Cardiac muscle cell (in vitro differentiated cells and primary cell): Measurements from ENCODE around the gene CPSF2. TPM values are rescaled to one million over a fixed set of nuclear protein-coding genes. Genes with fewer than 3 reads are reported as not detected.
"Not testable (repeated sequence)": the region's sequence is repeated elsewhere in the genome, so short reads cannot be mapped to it uniquely, and the experiment has no call there.

Experiments
- DNase-seq, 2 donors: peaks; one replicate each; pipeline versions ENCODE4 v3.0.0 to v3.0.0-alpha.2; 2010 to 2017; ENCODE audit warnings: low read depth in 1 of 2, low spot score in 1 of 2
- H3K27ac ChIP-seq: fragments of 200-600 bp; sonication (generic); 2 replicates; pipeline ENCODE4 v1.5.1; 2016
- H3K27me3 ChIP-seq: fragments of 200-600 bp; sonication (generic); 2 replicates; pipeline ENCODE4 v1.6.0; 2016; ENCODE audit warnings: control low read depth
- H3K36me3 ChIP-seq: fragments of 200-600 bp; sonication (generic); 2 replicates; pipeline ENCODE4 v1.5.1; 2016; ENCODE audit warnings: control low read depth
- H3K4me1 ChIP-seq: fragments of 200-600 bp; sonication (generic); 2 replicates; pipeline ENCODE4 v1.8.1; 2017; ENCODE audit warnings: low read depth, mild to moderate bottlenecking, mixed run types
- H3K4me3 ChIP-seq: fragments of 200-600 bp; sonication (generic); 2 replicates; pipeline ENCODE4 v1.5.1; 2016; ENCODE audit warnings: mild to moderate bottlenecking
- H3K9me3 ChIP-seq: fragments of 200-600 bp; sonication (generic); 2 replicates; pipeline ENCODE4 v1.5.1; 2017; ENCODE audit warnings: low read depth, mild to moderate bottlenecking, control low read depth
- CTCF ChIP-seq: IDR thresholded peaks from 2 replicates; pipeline ENCODE4 v1.5.1; 2012; ENCODE audit warnings: low read depth, mild to moderate bottlenecking, low read length
- polyA plus RNA-seq: library from polyadenylated mRNA; unstranded; fragments of >200 nt; fragmentation: Nextera tagmentation; extraction: Ambion mirVana; gene quantifications from 2 replicates; pipeline ENCODE4 v1.2.1, GENCODE V29; 2016
- total RNA-seq: library from RNA; depleted of rRNA; stranded (reverse); fragments of >200 nt; gene quantifications from 2 replicates; pipeline ENCODE4 v1.2.3, GENCODE V29; 2016

Gene CPSF2
- total and polyA plus RNA-seq, 2 experiments from 2014 or later, result 27.6 to 63.6 TPM

GRCh38 chr14:92204792-92205191, 83.0 kb downstream of the CPSF2 start:
- no peak overlapping the region for H3K4me3 ChIP-seq
- no peak for DNase-seq
- H3K27me3 ChIP-seq, result no peaks in the 10 kb centered on the region
- TF ChIP-seq CTCF, result no peak
- H3K9me3 ChIP-seq, result no peaks in the 10 kb centered on the region
- H3K4me1 ChIP-seq, result no peaks in the 10 kb centered on the region
- no peaks in the 10 kb centered on the region for H3K36me3 ChIP-seq
- no peak overlapping the region for H3K27ac ChIP-seq

- no peaks in the 10 kb centered on the region for H3K36me3 ChIP-seq
- DNase-seq, result no peak
- H3K27ac ChIP-seq, result no peak overlapping the region
These were observed 85.5 kb downstream of the CPSF2 start for GRCh38 chr14:92207012-92207927.

GRCh38 chr14:92207928-92208265, 86.1 kb downstream of the CPSF2 start:
- Histone ChIP-seq H3K27ac (no peak overlapping the region), H3K4me3 (no peak overlapping the region), H3K27me3 (no peaks in the 10 kb centered on the region), H3K36me3 (no peaks in the 10 kb centered on the region), H3K4me1 (no peaks in the 10 kb centered on the region), H3K9me3 (no peaks in the 10 kb centered on the region)
- no peak for TF ChIP-seq CTCF
- DNase-seq, result no peak

More at GRCh38 chr14:92207012-92207927, 85.5 kb downstream of the CPSF2 start:
- no peak overlapping the region for H3K4me3 ChIP-seq
- H3K9me3 ChIP-seq, result no peaks in the 10 kb centered on the region
- no peaks in the 10 kb centered on the region for H3K4me1 ChIP-seq
- TF ChIP-seq CTCF, result no peak
- no peaks in the 10 kb centered on the region for H3K27me3 ChIP-seq

- no peak overlapping the region for H3K27ac ChIP-seq
- DNase-seq, result no peak
These were observed 87.4 kb downstream of the CPSF2 start for GRCh38 chr14:92209141-92209540.

GRCh38 chr14:92213125-92213524, 91.4 kb downstream of the CPSF2 start:
- H3K9me3 ChIP-seq, H3K36me3 ChIP-seq, DNase-seq, H3K4me1 ChIP-seq, H3K4me3 ChIP-seq, H3K27ac ChIP-seq, H3K27me3 ChIP-seq: not testable (repeated sequence)

More at GRCh38 chr14:92209141-92209540, 87.4 kb downstream of the CPSF2 start:
- Histone ChIP-seq H3K4me3 (no peak overlapping the region), H3K36me3 (no peaks in the 10 kb centered on the region), H3K27me3 (no peaks in the 10 kb centered on the region), H3K9me3 (no peaks in the 10 kb centered on the region), H3K4me1 (no peaks in the 10 kb centered on the region)
- TF ChIP-seq CTCF, result no peak

- no peaks in the 10 kb centered on the region for H3K27me3 ChIP-seq
- no peak for DNase-seq
- no peaks in the 10 kb centered on the region for H3K36me3 ChIP-seq
- no peaks in the 10 kb centered on the region for H3K4me1 ChIP-seq
- H3K27ac ChIP-seq, result no peak overlapping the region
- no peaks in the 10 kb centered on the region for H3K9me3 ChIP-seq
- no peak overlapping the region for H3K4me3 ChIP-seq
- no peak for TF ChIP-seq CTCF
These were observed 93.8 kb downstream of the CPSF2 start for GRCh38 chr14:92215579-92215978.
